SIG-M5 (cell line): Measurements from ENCODE around the gene RAB33A.

Experiments used
- DNase-seq: peaks from one replicate; lab custom pipeline; 2025; lab: John Stamatoyannopoulos, UW

Gene RAB33A

GRCh38 chrX:130171446-130172126, at the start of gene RAB33A:
Gene RAB33A (plus strand): TSS chrX:130171962. CDS start chrX:130172063, 101 bp downstream.
- no peak for DNase-seq

- DNase-seq, result no peak
Observed at GRCh38 chrX:130124577-130124976, 47.2 kb upstream of the RAB33A start.

- no peak for DNase-seq
Observed at GRCh38 chrX:130125091-130125874, 46.5 kb upstream of the RAB33A start.

- DNase-seq, result no peak
Observed at GRCh38 chrX:130130990-130131389, 40.8 kb upstream of the RAB33A start.

GRCh38 chrX:130136496-130136895, 35.3 kb upstream of the RAB33A start:
- no peak for DNase-seq

- DNase-seq, result no peak
Observed at GRCh38 chrX:130136961-130137360, 34.8 kb upstream of the RAB33A start.

GRCh38 chrX:130139474-130140201, 32.1 kb upstream of the RAB33A start:
- DNase-seq, result no peak

GRCh38 chrX:130144509-130144908, 27.3 kb upstream of the RAB33A start:
- DNase-seq, result no peak

- DNase-seq, result no peak
Observed at GRCh38 chrX:130145123-130145522, 26.6 kb upstream of the RAB33A start.

GRCh38 chrX:130147631-130148030, 24.1 kb upstream of the RAB33A start:
- no peak for DNase-seq

GRCh38 chrX:130155564-130155963, 16.2 kb upstream of the RAB33A start:
- DNase-seq, result no peak

GRCh38 chrX:130158311-130158710, 13.5 kb upstream of the RAB33A start:
- no peak for DNase-seq

GRCh38 chrX:130159776-130160175, 12.0 kb upstream of the RAB33A start:
- DNase-seq, result no peak

- DNase-seq, result no peak
Observed at GRCh38 chrX:130162094-130162735, 9.5 kb upstream of the RAB33A start.

GRCh38 chrX:130163398-130163797, 8.4 kb upstream of the RAB33A start:
- DNase-seq, result no peak

- DNase-seq, result no peak
Observed at GRCh38 chrX:130165181-130165702, 6.5 kb upstream of the RAB33A start.

- peak; percentile 60 for DNase-seq
Observed at GRCh38 chrX:130165703-130166502, 5.9 kb upstream of the RAB33A start, which contains the start of gene AIFM1. Gene AIFM1 (minus strand): TSS chrX:130165841. CDS start chrX:130165656, 185 bp downstream.

- DNase-seq, result no peak
Observed at GRCh38 chrX:130166503-130166777, 5.3 kb upstream of the RAB33A start.

- no peak for DNase-seq
Observed at GRCh38 chrX:130167040-130167439, 4.7 kb upstream of the RAB33A start.

- no peak for DNase-seq
Observed at GRCh38 chrX:130170752-130171445, 863 bp upstream of the RAB33A start.
